ENCODE measurements around the gene STUB1.

- TF ChIP-seq CTCF (conservative IDR thresholded peaks at IDR 0.05; ENCODE audit: low read length) (no peak), EZH2phosphoT487 (IDR thresholded peaks at IDR 0.05; ENCODE audit: borderline replicate concordance, low read depth, low read length) (no peak)
Measured at GRCh38 chr16:642189-643049, 37.8 kb upstream of the STUB1 start.

Data from OCI-LY7 (cell line).